Right hindlimb (tissue), 1 donor: ENCODE results near the gene MAP2K4.

Experiments
- DNase-seq: peaks from one replicate; pipeline ENCODE4 v3.0.0-alpha.2; 2018

The MAP2K4 gene

DNA sequence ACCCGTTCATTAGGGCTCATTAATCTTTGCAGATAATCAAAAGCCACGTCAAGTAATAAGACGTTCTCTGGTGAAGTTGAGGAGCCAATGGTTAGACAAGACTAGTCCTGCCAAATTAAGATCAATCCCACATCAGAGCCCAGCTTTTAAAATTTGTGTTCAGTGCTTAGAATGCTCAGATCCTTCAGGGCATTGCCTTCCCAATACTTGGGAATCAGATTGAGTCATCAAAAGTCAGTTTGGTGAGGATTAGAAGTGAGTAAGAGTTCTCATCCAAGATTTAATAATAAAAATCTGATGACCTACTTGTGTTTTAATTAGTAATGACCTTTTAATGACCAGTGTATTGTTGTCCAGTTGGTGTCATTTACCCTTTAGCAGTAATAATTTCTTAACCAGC is 19.8 kb downstream of the MAP2K4 start:
- no peak for DNase-seq

DNA sequence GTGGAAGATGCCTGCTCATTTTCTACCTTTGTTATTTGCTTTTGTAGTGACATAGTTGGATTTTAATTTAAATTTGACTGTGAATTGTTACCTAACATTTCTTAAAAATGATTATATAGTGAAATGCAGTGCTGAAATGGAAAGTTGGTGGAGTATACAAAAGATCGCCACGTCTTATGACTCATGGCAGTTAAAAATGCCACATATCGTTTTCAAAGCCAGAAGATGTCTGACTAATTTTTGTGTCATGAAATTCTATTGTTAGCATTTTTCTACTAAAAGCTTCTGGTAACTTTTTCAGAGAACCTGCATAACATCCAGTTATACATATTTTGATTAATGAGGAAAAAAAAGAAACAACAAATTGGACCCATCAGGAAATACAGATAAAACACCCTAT is 20.6 kb downstream of the MAP2K4 start:
- DNase-seq: no peak

DNA sequence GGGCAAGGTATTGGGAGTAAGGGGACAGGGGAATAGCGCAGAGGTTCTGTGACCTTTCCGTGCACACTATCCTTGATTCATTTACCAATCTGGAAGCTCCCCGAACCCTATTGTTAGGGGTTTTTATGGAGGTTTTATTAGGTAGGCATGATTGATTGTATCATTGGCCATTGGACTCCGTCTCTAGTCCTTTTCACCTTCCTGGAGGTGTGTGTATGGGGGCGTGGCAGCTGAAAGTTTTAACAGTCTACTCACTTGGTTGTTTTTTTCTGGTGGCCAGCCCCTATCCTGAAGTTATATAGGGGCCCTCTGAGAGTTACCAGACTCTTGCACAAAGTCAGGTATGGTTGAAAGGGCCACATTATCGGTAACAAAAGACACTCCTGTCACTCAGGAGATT is 23.0 kb downstream of the MAP2K4 start:
- no peak for DNase-seq

DNA sequence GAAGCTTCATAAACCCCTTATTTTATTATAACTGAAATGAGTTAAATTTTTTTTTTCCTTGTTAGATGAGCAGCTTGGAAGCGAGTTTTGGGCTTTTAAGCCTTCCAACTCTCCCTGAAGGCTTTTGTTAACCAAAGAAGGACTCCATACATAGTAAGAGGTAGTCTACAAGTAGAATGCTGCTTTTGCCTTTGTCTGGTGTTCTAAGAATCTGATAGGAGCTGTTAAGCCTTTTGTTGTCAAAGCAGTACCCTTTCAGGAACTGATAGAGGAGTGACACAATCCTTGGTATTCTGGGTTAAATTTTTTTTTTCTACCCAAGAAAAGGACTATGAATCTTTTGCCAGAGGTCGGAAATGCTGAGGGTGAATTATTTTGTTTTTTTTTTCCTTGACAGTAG is 26.1 kb downstream of the MAP2K4 start:
- no peak for DNase-seq

DNA sequence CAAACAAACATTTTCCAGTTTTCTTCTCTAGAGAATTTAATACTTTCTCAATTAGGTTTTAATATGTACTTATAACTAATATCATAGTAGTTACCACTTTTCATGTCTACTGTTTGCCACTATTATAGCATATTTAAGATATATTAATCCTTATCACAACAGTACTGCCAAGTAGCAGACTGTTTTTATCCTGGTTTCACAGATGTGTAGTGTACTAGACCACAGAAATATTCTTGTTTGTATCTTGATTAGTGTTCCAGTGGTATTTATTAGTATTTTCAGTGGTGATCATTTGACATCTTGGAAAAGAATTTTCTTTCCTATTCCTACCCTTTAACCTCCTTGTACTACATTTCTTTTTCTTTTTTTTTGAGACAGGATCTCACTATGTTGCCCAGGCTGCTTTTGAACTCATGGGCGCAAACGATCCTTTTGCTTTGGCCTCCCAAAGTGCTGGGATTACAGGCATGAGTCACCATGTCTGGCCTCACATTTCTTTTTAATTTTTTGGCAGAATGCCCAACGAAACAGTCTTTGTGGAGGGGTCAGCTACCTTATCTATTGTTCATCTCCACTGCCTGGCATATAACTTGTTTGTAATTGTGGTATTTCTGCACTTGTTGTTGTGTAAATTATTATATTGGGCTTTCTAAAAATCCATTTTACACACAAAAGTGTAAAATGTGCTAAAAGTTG is 27.2 kb downstream of the MAP2K4 start:
- no peak for DNase-seq

DNA sequence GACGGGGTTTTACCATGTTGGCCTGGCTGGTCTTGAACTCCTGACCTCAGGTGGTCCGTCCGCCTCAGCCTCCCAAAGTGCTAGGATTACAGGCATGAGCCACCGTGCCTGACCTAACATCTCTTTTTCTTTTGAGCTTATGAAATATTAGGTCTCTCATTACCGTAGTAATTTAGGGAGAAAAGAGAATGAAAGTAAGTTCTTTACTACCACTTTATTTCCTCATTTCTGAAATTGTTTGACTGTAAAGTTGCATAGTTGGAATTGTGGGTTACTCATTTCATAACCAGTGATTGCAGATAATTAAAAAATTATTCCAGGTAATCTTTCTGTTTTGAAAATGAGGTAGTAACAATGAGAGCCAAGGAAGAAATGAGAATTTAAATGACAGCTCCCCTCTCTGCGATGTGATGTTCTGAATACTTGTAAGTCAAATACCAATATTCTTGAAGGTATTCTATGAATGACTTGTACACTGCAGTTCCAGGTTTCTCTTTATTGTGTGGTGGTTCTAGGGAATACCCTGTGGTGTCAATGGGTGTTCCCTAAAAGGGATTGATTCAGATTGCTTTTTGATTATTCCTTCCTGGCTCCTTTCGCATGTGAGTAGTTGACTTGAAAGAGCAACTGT is 28.3 kb downstream of the MAP2K4 start:
- DNase-seq: no peak

DNA sequence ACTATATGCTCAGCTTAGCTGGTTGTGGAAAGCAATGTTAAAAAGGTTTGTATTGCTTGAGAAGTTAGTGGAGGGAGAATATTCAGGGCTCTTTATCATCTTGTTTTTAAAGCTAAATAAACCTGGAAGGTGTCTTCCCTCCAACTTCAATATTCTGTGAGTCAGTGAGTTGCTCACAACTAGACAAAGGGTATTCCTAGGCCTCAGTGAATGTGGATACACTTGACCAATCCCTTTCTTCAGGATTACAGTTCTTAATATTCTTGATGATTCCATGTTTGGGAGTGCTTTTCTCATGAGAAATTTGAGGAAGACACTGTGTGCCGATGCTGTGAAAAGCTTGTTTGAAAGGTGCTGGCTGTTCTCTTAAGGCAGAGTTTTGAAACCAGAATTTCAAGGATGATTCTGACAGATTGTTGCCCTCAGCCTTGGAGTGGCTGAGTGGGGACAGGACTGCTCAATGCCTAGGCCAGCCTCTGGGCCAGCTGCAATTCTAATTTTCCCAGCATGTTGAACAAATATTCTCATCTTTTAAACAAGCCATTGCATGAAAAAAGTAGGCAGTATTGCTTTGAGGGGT is 30.1 kb downstream of the MAP2K4 start:
- no peak for DNase-seq

DNA sequence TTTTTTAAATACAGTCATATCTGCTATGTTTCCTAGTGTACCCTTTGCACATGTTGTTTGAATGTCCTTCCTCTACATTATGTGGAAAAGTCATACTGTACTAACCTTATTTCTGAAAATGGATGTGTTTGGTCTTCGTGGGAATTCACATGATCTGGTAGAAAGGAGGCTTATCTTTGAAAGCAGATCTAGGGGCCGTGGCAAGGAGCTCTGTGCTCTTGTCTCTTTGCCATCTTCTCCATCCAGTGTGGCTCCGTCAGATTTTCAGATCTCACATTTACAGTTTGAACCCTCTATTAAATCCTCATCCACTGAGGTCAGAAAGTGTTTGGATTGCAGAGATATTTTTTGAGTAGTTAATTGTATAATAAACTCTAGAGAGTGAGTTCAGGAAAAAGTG is 32.9 kb downstream of the MAP2K4 start:
- no peak for DNase-seq

DNA sequence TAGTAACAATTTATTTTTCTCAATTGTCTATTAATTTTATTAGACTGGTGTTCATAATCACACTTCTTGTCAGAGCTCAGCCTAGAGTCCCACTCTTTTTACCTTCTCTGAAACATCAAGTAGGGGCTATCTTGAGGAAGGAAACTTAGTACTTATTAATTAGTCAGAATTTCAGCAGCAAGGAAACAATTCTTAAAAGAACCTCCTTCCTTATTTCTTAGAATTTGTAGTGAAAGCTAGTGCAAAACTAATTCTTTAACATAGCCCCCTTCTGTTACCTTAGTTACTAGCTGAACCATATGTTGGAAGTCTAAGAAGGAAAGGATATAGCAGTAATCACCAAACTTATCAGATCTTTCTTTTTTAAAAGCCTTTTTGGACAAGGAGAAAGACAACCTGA is 35.2 kb downstream of the MAP2K4 start:
- no peak for DNase-seq

DNA sequence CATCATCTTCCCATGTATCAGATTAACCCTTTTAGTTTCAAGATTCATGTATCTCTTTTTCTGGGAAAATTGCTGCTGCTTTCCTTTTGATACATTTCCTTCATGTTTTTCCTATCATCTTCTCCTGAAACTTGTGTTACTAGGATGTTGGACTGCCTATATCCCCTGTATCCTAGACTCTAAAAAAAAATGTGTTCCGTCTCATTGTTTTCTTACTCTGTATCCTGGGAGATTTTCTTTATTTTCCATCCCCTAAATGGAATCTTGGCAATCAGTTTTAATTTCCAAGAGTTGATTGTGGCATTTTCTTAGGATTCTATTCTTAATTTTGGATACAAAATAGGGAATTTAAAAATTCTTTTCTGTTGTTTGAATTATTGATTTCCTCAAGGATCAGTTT is 36.8 kb downstream of the MAP2K4 start:
- DNase-seq: no peak

DNA sequence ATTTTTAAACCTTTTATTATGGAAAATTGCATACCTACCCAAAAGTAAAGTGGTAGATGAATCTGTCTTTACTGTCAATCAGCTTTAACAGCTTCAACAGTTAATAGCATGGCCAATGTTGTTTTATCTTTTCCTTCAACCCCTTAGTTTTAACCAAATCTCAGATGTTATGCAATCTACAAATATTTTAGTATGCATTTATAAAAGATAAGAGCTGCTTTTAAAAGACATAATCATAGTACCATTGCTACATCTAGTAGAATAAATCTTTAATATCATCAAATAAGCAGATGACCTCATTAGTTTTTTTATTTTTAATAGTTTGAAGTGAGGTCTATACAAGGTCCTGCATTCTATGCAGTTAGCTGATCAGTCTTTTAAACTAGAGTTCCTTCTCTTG is 37.9 kb downstream of the MAP2K4 start:
- DNase-seq: no peak

DNA sequence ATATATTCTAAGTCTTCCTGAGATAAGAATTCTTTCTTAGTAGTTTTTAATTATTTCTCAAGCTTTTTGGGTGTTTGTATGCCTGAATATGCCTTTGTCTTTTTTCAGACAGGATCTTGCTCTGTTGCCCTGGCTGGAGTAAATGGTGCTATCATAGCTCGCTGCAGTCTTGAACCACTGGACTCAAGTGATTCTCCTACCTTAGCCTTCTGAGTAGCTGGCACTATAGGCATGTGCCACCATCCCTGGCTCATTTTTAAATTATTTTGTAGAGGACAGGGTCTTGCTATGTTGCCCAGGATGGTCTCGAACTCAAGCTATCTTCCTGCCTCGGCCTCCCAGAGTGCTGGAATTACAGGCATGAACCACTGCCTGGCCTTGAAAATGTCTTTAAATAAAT is 41.6 kb downstream of the MAP2K4 start:
- DNase-seq: no peak

DNA sequence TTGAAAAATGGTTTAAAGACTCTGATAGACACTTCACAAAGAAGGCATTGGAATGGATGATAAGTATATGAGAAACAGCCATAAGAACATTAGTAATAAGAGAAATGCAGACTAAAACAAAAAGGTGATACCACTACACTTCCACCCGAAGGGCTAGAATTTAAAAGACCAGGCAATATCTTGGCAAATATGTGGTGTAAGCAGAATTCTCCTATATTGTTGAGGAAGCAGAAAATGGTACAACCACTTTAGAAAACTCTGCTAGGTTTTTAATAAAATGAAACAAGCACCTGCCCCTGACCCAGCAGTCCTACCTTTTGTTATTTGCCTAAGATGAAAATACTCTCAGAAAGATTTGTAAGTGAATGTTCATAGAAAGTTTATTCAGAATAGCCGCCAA is 43.7 kb downstream of the MAP2K4 start:
- no peak for DNase-seq

DNA sequence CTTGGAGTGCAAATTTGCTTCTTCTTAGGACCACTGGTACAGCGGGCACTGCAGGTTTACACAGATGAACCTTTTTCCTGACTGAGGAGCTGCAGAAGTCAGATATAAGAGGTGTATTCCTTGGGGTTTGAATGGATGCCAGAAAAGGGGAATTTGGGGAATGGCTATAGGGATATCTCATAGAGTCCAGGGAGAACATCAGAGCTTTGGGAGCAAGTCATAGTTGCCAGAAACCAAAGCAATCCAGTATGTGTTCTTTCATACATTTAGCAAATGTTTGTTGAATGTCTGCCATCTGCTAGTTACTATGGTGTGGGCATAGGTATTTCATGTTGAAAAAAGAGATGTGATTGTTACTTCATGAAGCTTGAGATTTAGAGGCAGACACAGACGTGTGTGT is 46.8 kb downstream of the MAP2K4 start:
- no peak for DNase-seq

DNA sequence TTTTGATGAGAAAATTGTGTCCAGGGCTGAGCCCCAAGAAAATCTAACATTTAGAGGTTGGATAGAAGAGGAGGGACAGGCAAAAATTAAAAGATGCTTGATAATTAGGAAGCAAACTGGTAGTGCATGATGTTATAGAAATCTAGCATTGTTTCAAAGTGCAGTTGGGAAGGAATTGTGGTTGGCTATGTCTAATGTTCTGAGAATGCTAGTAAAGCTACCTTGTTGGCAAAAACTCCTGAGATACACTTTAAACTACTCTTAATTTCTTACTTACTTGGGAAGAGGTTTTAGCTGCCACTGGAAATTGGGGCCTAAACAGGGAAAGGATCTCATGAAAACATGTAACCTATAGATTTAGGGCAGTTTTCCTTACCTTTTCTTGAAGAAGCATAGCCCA is 48.3 kb downstream of the MAP2K4 start:
- no peak for DNase-seq

DNA sequence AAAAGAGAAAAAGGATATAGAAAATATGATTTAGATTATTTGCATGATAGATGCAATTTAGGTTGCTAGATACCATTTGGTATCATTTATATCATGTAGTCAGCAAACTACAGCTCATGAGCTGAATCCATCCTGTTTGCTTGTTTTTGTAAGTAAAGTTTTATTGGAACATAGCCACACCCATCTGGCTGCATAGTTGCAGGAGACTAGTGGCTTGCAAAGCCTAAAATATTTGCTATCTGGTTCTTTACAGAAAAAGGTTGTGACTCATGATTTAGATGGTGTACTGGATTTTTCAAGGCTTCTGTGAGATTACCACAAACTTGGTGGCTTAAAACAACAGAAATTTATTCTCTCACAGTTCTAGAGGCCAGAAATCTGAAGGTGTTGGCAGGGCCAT is 49.9 kb downstream of the MAP2K4 start:
- no peak for DNase-seq

DNA sequence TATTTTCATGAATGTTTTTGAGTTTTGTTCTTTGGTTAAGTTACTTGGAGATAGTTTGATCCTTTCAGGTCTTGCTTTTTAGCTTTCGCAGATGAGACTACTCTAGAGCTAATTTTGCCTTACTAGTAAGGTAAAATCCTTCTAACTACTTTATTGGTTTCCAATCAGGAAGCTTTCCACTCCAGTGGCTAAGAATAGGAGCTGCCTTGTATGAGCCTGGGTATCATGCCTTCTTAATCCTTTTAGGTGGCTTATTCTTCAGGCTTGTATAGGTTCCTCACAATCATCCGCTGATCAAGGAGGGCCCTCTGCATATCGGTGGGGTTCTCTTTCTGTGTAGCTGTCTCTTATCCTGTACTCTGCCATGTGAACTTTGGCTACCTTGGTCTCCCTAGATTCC is 53.7 kb downstream of the MAP2K4 start:
- DNase-seq: no peak

DNA sequence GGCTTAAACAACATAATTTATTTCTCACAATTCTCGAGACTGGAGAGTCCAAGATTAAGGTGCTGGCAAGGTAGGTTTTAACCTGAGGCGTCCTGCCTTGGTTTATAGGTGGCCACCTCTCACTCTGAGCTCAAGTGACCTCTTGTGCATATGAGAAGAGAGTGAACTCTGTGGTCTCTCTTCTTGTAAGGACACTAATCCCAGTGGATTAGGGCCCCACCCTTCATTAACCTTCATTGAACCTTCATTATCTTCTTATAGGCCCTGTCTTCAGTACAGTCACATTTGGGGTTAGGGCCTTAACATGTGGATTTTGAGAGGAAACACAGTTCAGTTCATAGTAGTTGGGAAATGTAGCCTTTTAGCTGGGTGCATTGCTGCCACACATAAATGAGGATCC is 57.1 kb downstream of the MAP2K4 start:
- no peak for DNase-seq

DNA sequence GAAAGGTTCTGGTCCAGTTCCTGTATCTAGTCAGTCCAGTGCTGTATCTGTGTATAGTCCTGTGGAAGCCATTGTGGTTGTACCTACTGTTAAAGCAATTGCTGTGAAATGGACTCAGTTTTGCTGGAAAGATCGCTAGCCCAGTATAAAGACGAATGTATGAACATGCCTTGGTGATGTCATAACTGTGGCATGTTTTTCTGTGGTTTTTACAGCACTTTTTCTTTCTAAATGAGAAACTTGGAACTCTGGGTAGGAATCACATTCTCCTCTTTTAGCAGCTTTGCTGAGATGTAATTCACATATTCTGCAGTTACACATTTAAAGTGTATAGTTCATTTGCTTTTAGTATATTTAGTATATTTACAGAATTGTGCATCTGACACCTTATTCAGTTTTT is 58.1 kb downstream of the MAP2K4 start:
- DNase-seq: no peak

DNA sequence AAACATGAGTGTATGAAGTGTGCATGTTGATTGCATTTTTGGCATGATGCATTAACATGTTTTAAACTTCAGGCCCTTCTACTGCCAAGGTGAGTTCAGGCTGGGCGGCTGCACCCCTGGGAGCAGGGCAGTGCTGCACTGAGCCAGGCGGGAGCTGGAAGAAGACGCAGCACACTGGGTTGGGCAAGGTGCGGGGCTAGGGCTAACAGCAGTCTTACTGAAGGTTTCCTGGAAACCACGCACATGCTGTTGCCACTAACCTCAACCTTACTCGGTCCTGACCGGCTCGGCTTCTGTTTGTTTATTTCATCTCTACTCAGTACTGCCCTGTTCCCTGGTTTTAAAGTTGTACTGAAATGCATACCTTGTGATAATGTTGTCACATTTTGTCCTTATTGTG is 61.0 kb downstream of the MAP2K4 start:
- DNase-seq: no peak

DNA sequence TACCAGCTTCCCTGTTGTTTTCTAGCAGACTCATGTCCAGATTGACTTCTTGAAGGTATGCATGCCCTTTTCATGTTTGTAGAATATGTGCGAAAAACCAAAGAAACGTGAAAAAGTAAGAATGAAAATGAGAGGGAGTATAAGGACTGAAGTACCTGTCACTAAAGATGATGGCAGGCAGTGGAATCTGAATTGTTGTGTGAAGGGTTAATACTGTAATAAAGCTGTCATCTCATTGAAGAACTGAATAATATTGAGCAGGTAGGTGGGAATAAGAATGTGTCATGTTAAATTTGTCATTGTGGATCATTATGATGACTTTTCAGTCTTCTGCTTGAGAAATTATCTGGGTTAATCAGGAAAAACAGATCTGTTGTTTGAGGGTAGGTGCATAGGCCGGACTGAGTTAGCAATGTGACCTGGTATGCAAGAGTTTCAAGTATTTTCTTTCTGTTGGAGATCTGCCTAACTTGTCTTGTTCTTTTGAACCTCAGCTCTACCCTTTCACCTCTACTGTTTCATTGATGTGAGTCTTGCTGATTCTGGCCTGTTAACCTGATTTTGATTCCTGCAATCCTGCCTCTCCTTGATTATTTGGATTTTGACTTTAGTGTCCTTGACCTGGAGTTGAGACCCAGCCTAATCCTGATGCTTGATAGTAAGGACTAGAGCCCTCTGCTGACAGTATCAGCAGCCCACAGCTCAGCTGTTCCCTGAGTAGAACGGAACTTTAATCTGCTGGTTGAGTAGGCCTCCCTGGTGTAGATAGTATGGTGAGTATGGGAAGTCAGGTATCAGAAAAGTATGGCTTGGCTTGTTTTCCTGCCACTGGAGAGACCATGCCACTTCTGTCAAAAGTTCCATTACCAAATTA is 64.6 kb downstream of the MAP2K4 start:
- no peak for DNase-seq

DNA sequence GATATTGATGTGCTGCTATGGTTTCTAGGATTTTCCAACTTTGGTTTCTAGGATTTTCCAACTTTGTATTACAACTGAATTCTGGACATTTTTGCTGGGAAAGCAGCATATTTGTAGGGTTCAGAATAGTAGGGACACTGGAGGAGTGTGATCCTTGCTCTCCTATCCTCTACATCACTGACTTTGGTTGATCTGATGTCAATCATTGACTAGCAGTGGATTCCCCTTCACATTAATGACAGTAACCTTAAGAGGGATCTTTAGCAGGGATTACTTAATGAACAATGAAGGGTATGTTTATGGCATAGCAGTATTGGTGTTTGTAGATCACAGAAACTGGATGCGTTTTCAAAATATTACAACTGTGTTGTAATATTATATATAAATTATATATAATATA is 67.4 kb downstream of the MAP2K4 start:
- no peak for DNase-seq

DNA sequence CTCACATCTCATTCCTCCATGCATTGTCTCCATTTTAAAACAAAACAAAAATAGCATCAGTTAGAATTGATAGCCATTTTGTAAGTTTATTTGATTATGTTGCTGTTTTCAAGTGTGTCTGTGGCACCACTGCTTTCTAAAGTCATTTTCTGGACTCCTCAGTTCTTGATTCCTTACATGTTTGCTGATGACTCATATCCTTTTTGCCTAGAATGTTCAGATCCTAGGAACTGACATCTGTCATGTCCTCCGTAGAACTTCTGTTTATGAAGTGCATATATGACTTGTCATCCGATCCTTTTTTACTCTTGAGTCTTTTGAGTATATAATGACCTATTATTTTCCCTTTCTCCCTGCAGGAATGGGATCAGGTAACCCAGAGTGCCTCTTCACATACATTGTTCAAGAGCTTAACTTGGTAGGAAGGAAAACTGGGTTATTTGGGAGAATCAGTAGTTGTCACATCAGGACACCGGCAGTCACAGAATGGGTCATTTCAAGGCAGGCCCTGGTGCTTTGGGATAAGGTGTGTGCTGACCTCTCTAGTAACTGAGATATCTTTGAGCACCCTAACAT is 69.2 kb downstream of the MAP2K4 start:
- DNase-seq: no peak
